Upper lobe of left lung (tissue), 4 donors: ENCODE results near the gene TSPAN11.

Source experiments
- CTCF ChIP-seq, 6 experiments: fragments of 450-650 bp in 4 of 6; fragments of 200-600 bp in 2 of 6; sonication (generic) in 2 of 6; IDR thresholded peaks; one replicate each; pipeline ENCODE4 v1.5.1; 2016 to 2019; ENCODE audit warnings: antibody characterized with exemption in 6 of 6
- POLR2A ChIP-seq, 4 donors: fragments of 450-650 bp; IDR thresholded peaks; one replicate each; pipeline ENCODE4 v1.5.1; 2016 to 2017; ENCODE audit warnings: antibody characterized with exemption in 4 of 4, mild to moderate bottlenecking in 2 of 4
- POLR2AphosphoS5 ChIP-seq, 2 donors: sonication (generic); formaldehyde crosslinking; IDR thresholded peaks; one replicate each; pipeline ENCODE4 v1.5.1; 2017; ENCODE audit warnings: antibody characterized with exemption in 2 of 2

GRCh38 chr12:30911207-30911606 lies 15.3 kb upstream of the TSPAN11 start:
- TF ChIP-seq CTCF (IDR thresholded peaks at IDR 0.05) (no peak), POLR2AphosphoS5 (IDR thresholded peaks at IDR 0.05) (no peak), POLR2A (IDR thresholded peaks at IDR 0.05) (no peak)
